ENCODE measurements around the gene GRM8.

The GRM8 gene

DNA sequence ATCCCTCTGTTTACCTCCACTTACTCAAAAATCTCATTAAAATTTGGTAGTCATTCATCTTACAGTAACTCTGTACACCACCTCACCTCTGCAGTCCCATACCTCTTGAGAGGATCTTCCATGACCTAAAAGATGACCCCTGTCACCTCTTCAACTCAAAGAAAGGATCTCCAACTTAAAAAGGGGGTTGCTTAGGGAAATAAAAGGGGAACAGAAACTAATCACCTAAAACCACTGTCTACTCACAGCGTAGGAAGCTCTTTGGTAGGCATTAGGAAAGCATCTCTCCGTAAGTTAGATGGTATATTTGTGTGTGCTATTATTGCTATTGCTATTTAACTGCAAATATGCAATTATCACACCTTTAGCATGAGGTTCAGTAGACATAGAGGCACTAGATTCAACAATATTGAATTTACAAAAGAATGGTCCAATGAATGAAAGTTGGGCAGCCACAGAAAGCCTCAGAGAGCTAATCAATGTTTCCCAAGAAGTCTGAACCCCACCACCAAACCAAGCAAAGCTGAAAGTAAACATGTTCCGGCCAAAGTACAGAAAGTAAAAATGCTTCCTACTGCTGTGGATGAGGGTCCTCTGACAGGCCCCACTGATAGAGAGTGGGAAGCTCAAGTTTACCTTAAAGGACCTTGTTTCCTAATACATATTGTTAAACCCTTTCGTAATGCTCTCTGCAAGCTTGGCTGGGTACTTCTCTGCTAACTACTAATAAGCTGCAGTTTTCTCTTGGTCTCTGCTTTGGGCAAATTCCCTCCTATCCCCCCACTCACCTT, 105.8 kb downstream of the GRM8 start:
- no peak for DNase-seq

DNA sequence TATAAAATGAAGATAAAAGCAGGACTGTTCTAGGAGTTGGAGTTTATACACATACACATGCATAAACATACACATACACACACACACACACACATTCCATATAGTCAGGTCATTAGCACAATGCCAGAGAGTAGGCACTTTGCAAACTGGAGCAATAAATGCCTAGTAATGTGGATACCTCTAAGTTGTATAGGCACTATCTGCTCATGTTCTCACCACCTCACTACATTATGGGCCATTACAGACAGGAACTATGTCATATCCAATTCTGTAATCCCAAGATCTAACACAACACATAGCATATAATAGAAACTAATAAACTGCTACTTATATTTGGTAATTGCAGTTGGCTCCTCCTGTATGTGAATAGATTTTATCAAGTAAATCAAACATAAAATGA, 115.6 kb downstream of the GRM8 start:
- no peak for DNase-seq

DNA sequence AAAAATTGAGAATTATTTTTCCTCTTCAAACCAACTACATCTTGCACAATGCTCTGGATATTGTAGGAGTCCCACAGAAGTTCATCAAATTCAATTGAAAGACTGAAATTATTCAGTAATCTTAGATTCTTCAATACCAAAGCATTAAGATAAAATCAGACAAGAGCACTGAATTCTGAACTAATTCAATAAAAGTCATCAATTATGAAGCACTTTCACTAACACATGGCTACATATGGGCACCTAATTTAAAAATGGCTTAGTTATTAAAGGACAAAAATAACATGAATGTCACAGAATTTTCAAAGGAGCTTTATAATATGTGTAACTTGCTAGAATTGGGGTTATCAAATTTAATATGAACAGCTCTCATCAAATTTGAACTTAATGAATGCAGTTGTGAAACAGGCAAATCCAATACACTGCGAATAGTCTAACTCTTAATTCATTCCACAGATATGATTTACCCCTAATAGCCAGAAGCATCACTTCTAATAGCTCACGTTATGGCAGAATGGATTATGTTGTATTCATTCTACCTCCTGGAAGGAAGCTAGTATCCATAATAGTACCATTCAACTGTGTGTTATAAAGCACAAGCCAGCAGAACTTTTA, 116.8 kb downstream of the GRM8 start:
- no peak for DNase-seq

DNA sequence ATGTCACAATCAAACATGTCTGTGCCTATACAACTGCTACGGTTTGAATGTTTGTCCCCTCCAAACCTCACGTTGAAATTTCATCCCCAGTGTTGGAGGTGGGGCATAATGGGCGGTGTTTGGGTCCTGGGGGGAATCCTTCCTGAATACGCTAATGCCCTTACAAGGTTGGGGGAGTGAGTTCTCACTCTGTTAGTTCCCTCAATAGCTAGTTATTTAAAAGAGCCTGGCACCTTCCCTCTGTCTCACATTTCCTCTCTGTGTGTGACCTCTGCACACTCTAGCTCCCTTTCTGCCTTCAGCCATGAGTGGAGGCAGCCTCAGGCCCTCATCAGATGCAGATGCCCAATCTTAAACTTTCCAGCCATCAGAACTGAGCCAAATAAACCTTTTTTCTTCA, 129.5 kb downstream of the GRM8 start:
- no peak for DNase-seq

DNA sequence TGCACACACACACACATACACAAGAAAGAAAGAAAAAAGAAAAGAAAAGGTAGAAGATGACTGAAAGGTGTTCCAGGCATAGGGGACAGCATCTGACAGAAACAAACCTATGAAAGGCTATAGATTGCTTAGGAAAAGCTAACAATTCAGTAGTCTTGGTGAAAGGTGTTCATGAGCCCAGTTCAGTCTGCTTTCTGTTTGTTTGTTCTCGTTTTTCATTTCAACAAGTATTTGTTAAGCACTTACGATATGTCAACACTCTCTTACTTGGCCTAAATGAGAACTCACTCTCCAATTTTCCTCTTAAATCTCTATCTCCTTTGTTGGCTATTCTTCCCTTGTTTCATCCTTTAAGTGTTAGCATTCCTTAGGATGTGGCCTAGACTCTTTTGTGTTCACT, 133.2 kb downstream of the GRM8 start:
- no peak for DNase-seq

DNA sequence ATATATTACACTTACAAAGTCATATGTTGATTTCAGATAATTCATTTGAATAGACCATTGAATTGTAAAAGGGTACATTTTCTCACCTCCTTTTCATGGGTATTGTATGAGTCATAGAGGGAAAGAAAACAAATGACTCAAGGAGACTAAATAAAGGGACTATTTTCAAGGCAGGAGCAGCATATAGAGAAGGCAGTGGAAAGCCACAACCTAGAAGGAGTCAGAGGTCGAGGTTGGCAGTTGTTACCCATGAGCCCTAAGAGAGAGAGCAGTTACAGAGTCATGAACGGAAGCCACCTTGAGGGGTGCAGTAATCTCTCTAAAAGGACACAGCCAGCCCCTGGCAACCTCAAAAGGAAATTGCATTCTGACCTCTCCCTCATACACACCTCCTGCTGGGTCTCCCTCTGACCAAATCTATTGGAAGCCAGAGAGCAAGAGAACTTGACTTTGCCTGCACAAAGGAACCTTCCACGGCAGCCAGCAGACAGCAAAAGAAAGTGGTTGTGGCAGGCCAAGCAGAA, 137.9 kb downstream of the GRM8 start:
- no peak for DNase-seq

DNA sequence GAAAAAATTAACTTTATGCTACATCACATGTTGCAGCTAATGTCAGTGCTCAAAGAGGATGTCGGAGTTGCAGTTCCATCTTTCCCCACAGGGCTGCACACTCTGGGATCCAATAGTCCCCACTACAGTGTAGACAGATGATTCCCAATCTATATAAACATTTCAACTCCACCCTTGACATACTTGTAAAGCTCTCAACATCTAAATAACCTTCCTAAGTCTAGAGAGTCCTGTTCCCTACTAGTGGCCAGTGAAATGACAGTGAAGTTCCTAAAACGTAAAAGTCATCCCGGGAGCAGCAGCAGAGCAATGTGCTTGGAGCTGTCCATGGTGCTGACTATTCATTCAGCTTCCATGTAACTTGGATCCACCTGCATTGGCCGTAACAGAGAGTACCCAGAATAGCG, 145.1 kb downstream of the GRM8 start:
- DNase-seq = no peak

DNA sequence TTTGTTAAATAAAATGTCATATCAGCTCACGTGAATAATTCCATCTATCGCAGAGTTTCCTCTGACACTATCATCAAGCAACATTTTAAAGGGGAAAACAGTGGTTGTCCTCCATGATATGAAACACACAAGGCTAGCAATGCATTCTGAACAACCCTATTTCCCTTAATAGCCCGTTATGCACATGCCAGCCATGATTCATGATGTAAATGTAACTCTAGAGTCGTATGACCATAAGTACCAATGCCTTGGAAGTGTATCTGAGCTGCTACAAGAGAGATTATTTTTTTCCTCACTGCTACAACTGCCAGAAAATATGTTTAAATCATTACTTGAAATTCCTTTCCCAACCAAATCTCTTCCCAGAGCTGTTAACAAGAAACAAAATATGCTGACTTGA, 159.4 kb downstream of the GRM8 start:
- DNase-seq = no peak

DNA sequence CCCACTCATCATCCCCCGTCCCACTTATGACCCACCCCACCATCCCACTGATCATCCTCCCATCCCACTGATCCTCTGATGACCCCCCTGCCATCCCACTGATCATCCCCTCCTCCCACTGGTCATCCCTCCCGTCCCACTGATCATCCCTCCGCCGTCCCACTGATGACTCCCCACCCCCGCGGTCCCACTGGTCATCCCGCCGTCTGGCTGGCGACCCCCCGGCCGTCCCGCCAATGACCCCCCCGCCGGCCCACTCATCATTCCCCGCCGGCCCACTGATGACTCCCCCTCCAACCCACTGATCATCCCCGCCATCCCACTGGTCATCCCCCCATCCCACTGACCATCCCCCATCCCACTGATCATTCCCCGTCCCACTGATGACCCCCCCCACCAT, 161.1 kb downstream of the GRM8 start:
- DNase-seq = no peak

DNA sequence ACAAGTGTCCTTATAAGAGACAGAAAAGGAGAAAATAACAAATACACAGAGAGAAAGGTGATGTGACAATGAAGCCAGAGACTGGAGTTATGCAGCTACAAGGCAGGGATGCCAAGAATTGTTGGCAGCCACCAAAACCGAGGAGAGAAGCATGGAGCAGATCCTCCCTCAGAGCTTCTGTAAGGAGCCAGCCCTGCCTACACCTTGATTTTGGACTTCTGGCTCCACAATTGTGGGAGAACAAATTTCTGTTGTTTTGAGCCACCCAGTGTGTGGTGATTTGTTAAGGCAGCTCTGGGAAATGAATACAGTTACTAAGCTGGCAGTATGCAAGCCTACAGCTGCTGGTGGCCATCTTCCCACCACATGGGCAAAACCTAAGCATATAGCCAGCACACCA, 163.6 kb downstream of the GRM8 start:
- no peak for DNase-seq

DNA sequence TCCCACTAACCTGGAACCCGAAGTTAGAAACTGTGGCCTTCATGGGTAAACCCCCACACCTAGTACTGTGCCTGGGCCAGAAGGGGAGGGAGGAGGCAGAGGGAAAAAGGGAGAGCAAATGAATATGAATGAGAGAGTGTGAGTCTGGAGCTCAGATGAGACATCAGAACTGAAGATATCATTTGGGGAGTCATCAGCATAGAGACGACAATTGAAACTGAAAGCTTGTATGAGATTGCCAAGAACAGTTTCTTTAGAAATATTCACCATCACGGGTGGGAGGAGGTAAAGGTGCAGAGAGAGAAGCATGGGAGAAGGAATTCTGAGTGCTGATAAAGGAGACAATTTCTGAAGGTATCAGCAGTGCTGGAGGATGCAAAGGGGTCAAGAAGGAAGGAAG, 171.2 kb downstream of the GRM8 start:
- DNase-seq = no peak

DNA sequence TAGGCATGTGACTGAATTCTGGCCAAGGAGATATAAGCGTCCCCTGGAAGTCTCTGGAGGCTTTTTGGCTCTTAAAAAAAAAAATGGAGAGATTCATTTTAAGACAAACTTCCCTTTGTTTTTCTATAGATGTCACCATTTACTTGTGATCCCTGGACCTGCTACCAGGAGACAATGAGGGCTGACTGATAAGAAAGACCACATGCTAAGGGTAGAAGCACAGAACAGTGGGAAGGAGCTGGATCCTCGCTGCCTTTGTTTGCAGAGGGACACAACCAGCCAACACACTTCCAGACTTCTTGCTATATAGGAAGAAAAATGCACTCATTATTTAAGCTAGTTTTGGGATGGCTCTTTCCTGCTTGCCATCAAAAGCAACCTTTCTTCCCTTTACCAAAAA, 172.2 kb downstream of the GRM8 start:
- DNase-seq = no peak

DNA sequence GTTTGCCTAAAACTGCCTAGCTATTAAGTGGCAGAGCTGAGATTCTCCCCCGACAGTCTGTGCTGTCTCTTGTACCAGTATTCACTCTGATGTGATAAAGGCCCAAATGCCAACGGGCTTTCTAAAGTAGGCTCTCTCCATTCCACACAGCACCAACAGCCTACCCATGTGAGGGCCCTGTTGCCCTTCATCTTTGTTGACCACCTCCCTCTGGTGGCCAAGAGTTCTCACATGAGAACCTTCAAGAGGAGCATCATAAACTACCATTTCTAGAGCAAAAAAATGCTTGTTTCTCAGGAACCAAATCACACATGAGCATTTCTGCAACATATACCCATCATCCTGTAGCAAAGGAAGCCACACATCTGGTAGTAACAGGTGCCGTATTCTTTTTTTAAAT, 185.8 kb downstream of the GRM8 start:
- DNase-seq = no peak

DNA sequence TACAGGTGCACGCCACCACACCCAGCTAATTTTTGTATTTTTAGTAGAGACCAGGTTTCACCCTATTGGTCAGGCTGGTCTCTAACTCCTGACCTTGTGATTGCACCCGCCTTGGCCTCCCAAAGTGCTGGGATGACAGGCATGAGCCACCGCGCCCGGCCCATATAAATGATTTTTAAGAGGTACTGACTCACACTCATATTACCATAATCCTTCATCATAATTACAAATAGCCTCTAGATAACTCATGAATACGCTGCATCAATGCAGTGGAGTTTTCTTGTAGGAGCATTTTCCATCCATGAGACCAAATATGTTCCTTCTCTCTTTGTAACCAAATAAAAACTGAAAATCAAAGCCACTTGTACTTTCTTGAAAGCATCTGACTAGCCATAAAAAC, 193.3 kb downstream of the GRM8 start:
- DNase-seq = no peak

DNA sequence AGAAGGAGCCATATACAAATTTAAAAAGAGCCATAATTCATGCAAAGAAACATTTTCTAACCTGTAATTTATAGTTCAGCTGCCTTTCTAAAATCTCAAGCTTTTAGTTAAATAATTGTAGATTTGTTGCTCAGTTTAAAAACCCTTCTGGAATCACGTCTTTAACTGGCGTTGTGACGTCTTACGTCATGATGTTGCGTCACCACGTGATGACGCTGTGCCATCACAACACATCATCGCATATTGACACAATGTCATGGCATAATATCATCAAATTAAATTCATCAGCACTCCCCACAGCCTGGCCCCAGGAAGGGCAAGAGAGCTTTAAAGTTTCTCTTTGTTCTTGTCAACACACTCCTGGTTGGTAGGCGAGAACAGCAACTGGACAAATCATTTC, 194.8 kb downstream of the GRM8 start:
- DNase-seq = no peak

DNA sequence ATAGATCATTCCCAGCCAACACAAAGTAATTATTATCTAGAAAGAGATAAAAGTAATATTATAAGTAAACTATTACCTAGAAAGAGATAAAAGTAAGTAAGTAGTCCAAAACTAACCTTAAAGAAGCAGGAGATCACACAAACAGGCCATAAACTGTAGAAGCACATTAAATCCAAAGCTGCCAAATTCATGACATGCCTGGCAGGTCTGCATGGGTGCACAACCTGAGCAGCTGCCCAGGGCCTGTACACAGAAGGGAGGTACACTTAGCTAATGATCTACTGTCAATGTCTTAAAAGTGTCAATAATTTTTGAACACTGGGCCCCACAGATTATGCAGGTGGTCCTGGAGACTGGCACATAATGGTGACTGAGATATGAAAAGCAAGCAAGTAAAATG, 196.5 kb downstream of the GRM8 start:
- no peak for DNase-seq

DNA sequence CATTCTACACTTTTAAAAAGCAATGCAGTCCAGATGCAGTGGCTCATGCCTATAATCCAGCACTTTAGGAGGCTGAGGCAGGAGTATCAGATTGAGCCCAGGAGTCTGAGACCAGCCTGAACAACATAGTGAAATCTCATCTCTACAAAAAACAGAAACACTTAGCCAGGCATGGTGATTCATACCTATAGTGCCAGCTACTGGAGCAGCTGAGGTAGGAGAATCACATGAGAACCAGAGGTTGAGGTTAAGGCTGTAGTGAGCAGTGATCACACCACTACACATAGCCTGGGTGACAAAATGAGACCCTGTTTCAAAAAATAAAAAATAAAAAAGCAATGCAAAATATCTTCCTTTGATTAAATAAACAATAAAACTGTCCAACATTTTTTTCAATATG, 205.2 kb downstream of the GRM8 start:
- DNase-seq = no peak

DNA sequence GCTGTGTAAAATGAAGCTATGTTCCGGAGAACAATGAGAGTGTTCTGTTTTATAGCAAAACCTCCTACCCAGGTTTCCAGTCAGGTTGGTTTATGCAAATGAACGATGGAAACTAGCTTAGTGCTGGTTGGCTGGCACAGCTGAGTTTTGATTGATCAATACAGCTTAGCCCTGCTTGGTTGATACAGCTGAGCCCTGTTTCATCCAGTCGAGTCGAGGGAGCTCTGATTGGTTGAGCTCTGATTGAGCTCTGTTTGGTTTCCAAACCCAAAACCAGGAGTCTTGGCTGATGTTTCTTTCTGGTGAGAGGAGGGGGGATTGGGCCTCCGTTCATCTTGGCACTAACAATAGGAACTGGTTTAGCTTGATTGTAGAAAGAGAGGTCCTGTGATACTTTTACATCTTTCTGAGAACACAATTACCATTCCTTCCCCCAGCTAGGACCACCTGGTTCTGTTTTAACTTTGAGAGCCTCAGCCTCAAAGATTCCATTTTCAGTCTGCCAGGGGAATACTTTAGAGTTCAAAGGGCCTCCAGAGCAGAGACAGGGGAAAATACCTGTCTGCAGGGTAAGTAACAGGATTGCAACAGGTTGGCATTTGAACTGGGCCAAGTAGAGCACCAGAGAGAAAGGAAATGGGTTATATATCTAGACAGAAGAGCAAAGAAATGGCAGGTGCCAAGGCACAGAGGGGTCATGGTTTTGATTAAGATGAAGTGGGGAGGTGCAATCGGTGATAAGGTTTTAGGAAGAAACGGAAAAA, 210.9 kb downstream of the GRM8 start:
- no peak for DNase-seq

DNA sequence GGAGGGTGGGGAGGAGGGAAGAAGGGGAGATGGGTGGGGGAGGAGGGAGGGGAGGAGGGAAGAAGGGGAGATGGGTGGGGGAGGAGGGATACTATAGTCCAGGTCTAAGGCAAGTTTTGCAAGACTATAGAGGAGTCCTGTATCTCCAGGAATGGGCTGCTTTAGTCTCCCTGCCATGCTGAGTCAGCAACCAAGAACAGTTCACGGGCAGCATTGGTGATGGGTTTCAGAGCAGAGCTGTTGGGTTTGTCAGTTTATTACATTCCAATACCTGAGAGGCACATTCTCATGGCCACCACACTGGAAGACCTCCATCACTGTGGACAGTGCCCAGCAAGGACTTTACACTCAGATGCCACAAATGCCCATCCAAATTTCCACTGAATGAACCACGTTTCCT, 212.7 kb downstream of the GRM8 start:
- DNase-seq = no peak

DNA sequence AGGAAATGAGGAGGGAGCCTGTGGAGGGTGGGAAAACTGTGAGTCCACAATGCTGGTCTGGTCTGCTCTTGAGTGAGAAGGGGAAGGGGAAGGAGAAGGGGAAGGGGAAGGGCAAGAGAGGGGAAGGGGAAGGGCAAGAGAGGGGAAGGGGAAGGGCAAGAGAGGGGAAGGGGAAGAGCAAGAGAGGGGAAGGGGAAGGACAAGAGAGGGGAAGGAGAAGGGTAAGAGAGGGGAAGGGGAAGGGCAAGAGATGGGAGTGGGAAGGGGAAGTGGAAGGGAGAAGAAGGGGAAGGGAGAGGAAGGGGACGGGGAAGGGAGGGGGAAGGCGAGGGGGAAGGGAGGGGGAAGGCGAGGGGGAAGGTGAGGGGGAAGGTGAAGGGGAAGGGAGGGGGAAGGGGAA, 213.2 kb downstream of the GRM8 start:
- DNase-seq = no peak

DNA sequence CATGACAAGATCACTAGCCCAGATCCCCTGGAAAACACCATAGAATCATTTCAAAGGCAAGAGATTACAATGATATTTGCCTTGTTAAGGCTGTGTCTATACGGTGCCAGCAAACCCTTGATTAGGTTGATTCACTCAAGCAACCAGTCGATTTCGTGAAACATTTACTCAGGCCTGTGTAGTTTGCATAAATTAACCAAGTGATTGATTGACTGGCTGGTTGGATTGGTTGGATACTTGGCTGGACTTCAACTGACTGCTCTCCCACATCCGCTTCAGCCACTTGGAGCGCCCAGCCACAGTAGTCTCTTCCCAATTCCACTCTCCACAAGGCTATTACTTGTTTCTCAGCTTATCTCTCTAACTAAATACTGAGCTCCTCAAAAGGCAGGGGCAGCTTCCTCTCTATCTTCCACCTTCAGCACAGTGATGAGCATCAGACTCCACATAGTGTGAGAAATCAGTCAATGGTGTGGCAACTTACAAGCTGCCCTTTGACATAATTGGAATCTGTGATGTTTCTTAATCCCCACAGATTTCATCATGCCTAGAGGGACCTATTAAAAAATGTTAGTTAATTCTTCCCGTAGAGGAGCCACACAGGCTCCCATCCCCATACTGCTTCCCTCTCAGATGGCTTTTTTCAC, 217.4 kb downstream of the GRM8 start:
- no peak for DNase-seq

DNA sequence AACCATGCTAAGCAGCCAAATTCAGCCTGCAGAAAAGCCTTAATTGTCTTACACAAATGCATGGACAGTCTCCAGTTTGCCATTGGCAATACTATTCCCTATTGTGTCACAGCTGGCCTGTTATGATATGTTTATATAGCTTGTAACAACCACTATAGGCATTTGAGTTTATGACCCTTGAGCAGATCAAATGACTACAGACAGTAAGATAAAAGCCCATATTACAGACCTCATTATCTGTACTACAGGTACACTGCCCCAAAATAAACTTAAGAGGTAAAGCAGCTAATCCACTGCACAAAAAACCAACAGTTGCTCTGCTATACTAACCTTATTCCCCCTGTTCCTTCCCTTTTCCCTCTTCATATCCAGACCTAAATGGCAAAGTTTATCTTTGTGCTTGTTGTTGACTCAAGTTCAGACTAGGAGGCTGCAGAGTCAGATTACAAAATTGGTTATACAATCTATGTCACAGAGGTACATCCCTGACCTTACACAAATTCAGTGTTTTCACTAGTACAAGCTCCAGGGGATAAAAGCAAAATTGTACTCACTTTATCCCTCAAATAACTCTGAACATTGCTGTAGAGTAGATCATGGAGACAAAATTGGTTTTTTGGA, 218.4 kb downstream of the GRM8 start:
- DNase-seq = no peak

DNA sequence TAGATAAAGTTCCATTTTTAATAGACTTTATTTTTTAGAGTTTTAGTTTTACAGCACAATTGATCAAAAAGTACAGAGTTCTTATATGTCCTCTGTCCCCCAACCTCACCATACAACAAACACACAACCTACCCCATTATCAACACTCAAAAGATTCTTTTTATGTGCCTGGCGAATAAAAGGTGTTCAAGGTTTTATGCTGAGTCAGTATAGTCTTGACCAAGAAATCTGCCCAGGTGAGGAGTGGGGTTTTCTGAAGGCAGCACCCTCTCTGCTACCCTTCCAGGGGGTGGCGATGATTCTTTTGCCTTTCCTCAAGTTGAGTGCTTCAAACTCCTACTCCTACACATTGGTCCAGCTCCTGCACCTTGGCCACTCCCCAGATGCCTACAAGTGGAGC, 222.9 kb downstream of the GRM8 start:
- no peak for DNase-seq

Data from NCI-H1417 treated with DMSO at 0.1 percent for 48 hours (cell line).